ENCODE results near the gene CORO1C. TPM values are rescaled to one million over a fixed set of nuclear protein-coding genes. Genes with fewer than 3 reads are reported as not detected.

Gene CORO1C
- total and polyA plus RNA-seq, 10 donors: 12.0 to 119 (median 74.8) TPM

DNA sequence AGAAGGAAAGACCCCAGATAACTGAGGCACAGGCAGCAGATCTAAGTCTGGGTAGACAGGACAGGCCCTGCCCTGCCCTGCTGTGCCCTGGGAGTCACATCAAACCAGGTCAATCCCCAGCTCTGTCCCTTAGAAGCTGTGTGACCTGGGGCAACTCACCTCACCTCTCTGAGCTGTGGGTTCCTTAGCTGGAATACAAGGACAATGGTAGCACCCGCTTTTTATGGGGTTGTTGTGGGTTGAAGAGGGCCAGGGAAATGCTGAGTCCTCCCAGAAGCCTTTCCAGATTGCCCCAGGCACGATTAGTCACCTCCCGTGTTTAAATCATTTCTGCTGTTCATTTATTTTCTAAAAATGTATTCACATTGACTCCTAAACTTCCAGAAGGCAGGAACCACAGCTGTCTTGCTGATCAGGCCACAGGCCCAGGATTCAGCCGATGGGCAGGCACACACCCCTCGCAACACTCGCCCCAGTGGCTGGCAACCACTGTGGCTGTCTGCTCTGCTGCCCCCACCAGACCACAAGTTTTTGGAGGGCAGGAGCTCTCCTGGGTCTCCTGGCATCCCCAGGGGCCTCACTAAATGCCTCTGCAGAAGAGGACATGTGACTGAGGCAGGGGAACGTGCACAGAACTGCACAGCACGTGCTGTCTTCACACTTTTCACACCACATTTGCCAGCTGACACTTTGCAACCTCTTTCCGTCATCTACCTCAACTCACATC lies 100.7 kb downstream of the CORO1C start:
- intact Hi-C loops (cut with DNase I; ENCODE audit: low total_unique reads): no loop called here
- Histone ChIP-seq H3K27ac (peak overlapping the region; percentile 40 to 97 (median 90)), H3K4me1 (peaks cover 52 to 100% (median 91%) of the 10 kb centered on the region in 6 donors), H3K9me3 (no peaks in the 10 kb centered on the region), H3K36me3 (peaks cover 0 to 20% (median 2%) of the 10 kb centered on the region in 6 donors), H3K27me3 (replicated peaks in 1 of 7) (no peaks in the 10 kb centered on the region), H3K4me3 (peak overlapping the region in 6 of 8 donors; percentile 22 to 76 (median 56))
- WGBS, 5 donors: 51 to 58% (median 56%) methylated on average over 9 of the region's 9 CpGs
- peak; percentile 79 for DNase-seq
- TF ChIP-seq CTCF (IDR thresholded peaks at IDR 0.05 in 8 of 11, conservative IDR thresholded peaks at IDR 0.05 in 3 of 11): no peak
- TF ChIP-seq POLR2AphosphoS5 (IDR thresholded peaks at IDR 0.05): peak; percentile 11 to 35 (median 14)
- no peak for TF ChIP-seq POLR2A (IDR thresholded peaks at IDR 0.05)

DNA sequence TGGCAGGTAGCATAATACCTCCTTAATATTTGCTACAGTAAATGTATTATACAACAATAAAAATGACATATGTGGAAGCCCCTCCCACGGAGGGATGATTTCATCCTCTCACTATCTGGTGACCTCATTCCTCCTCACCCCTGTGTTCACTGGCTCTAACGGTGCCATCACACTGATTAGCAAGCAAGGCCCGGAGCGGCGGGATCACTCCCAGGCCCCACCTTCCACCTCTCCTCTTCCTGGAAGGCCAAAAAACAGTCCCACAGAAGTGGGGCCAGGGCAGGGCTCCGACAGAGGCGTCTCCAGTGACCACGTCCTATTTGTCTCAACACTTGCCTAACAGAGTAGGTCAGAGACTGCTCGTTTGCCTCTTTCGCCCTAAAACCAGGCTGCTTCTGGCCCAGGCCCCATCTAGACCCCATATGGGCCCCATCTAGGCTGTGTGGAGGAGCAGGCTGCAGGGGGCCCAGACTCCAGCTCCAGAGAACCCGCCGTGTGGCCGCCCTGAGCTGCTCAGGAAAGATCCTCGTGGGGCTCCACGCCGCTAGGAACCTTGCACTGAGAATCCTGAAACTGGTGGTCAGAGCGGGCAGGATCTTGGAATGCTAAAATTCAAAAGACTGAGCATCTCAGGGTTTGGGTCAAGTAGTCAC lies 101.4 kb downstream of the CORO1C start:
- Histone ChIP-seq H3K4me1 (peaks cover 50 to 100% (median 86%) of the 10 kb centered on the region in 6 donors), H3K36me3 (peaks cover 0 to 27% (median 4%) of the 10 kb centered on the region in 6 donors), H3K27ac (peak overlapping the region; percentile 40 to 97 (median 90)), H3K27me3 (replicated peaks in 1 of 7) (no peaks in the 10 kb centered on the region), H3K4me3 (peak overlapping the region in 6 of 8 donors; percentile 22 to 76 (median 54)), H3K9me3 (no peaks in the 10 kb centered on the region)
- intact Hi-C loops (cut with DNase I; ENCODE audit: low total_unique reads): no loop called here
- DNase-seq: peak; percentile 82
- WGBS, 5 donors: 46 to 68% (median 58%) methylated on average over 15 to 17 of the region's 17 CpGs
- TF ChIP-seq POLR2A (IDR thresholded peaks at IDR 0.05) (no peak), POLR2AphosphoS5 (IDR thresholded peaks at IDR 0.05) (peak; percentile 24 to 44 (median 32)), CTCF (IDR thresholded peaks at IDR 0.05 in 8 of 11, conservative IDR thresholded peaks at IDR 0.05 in 3 of 11) (no peak)

DNA sequence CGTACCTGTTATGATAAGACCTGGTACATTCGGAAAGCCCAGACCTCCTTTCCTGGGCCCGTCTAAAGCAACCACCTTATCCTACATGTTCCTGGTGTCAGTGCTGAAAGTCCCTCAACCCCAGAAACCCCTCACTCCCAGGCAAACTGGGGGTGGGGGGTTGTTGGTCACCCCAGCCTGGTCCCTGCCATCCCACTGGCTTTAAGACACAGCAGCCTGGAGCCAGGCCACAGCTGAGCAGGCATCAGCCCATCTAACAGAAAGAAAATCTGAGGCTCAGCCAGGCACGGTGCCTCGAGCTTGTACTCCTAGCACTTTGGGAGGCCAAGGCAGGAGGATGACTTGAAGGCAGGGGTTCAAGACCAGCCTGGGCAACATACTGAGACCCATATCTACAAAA lies 102.2 kb downstream of the CORO1C start:
- peak overlapping the region; percentile 70 to 97 (median 90) for H3K27ac ChIP-seq
- 62 to 72% (median 68%) methylated on average over 5 of the region's 5 CpGs for WGBS, 5 donors
- intact Hi-C loops (cut with DNase I; ENCODE audit: low total_unique reads): no loop called here
- no peaks in the 10 kb centered on the region for H3K9me3 ChIP-seq
- no peaks in the 10 kb centered on the region for H3K27me3 ChIP-seq (replicated peaks in 1 of 7)
- peaks cover 43 to 99% (median 79%) of the 10 kb centered on the region in 6 donors for H3K4me1 ChIP-seq
- H3K4me3 ChIP-seq: peak overlapping the region in 7 of 8 donors; percentile 6 to 76 (median 51)
- DNase-seq: peak; percentile 82
- peaks cover 0 to 35% (median 4%) of the 10 kb centered on the region in 6 donors for H3K36me3 ChIP-seq
- TF ChIP-seq POLR2AphosphoS5 (IDR thresholded peaks at IDR 0.05) (no peak), POLR2A (IDR thresholded peaks at IDR 0.05) (no peak), CTCF (IDR thresholded peaks at IDR 0.05 in 8 of 11, conservative IDR thresholded peaks at IDR 0.05 in 3 of 11) (no peak)

All from spleen (tissue), 11 donors.